SH-SY5Y (cell line): ENCODE results near the gene FOXP4.

Experiments
- GATA2 ChIP-seq: IDR thresholded peaks from 2 replicates; pipeline ENCODE4 v1.6.1; 2011; ENCODE audit warnings: mild to moderate bottlenecking, low read depth, low read length
- GATA3 ChIP-seq: IDR thresholded peaks from 2 replicates; pipeline ENCODE4 v1.6.1; 2011; ENCODE audit warnings: low read depth, mild to moderate bottlenecking, low read length, moderate library complexity

- no peak for TF ChIP-seq GATA2
- no peak for TF ChIP-seq GATA3
Observed at GRCh38 chr6:41642090-41642959, 96.1 kb downstream of the FOXP4 start.
